HG02642 (cell line): ENCODE results near the gene IL17RA.

Source experiments
- ATAC-seq: cut with Tn5 transposase; IDR thresholded peaks from one replicate; pipeline ENCODE4 v1.9.1; 2021; ENCODE audit warnings: mild to moderate bottlenecking; ENCODE audit not compliant: unreplicated experiment, poor library complexity

Gene IL17RA

GRCh38 chr22:17105143-17106129 lies 20.6 kb downstream of the IL17RA start:
- no peak for ATAC-seq

GRCh38 chr22:17106161-17106784 lies 21.5 kb downstream of the IL17RA start:
- ATAC-seq, result no peak

- ATAC-seq, result no peak
Observed at GRCh38 chr22:17106785-17107546, 22.2 kb downstream of the IL17RA start.

GRCh38 chr22:17107547-17107810 lies 22.7 kb downstream of the IL17RA start:
- ATAC-seq, result no peak

- no peak for ATAC-seq
Observed at GRCh38 chr22:17108256-17109112, 23.7 kb downstream of the IL17RA start.

GRCh38 chr22:17109113-17109865 lies 24.5 kb downstream of the IL17RA start:
- ATAC-seq, result no peak

GRCh38 chr22:17109976-17110375 lies 25.2 kb downstream of the IL17RA start:
- ATAC-seq, result no peak

GRCh38 chr22:17110791-17111550 lies 26.2 kb downstream of the IL17RA start:
- no peak for ATAC-seq

- ATAC-seq, result no peak
Observed at GRCh38 chr22:17112491-17113042, 27.8 kb downstream of the IL17RA start.

- no peak for ATAC-seq
Observed at GRCh38 chr22:17113600-17113999, 28.8 kb downstream of the IL17RA start.

- ATAC-seq, result no peak
Observed at GRCh38 chr22:17114173-17114897, 29.5 kb downstream of the IL17RA start.

GRCh38 chr22:17114898-17115235 lies 30.1 kb downstream of the IL17RA start:
- ATAC-seq, result no peak

GRCh38 chr22:17115236-17115635 lies 30.4 kb downstream of the IL17RA start:
- no peak for ATAC-seq

GRCh38 chr22:17115945-17116565 lies 31.3 kb downstream of the IL17RA start:
- ATAC-seq, result no peak

- ATAC-seq, result no peak
Observed at GRCh38 chr22:17116572-17117330, 32.0 kb downstream of the IL17RA start.

GRCh38 chr22:17117400-17117799 lies 32.6 kb downstream of the IL17RA start:
- no peak for ATAC-seq

GRCh38 chr22:17117890-17118289 lies 33.1 kb downstream of the IL17RA start:
- ATAC-seq, result no peak
